HG02970 (cell line): ENCODE measurements around the gene OR2AJ1.

Experiments used
- ATAC-seq: cut with Tn5 transposase; IDR thresholded peaks from one replicate; pipeline ENCODE4 v1.9.1; 2021; ENCODE audit warnings: mild to moderate bottlenecking, moderate library complexity, moderate number of reproducible peaks; ENCODE audit not compliant: unreplicated experiment, low FRiP score

Gene OR2AJ1, protein sequence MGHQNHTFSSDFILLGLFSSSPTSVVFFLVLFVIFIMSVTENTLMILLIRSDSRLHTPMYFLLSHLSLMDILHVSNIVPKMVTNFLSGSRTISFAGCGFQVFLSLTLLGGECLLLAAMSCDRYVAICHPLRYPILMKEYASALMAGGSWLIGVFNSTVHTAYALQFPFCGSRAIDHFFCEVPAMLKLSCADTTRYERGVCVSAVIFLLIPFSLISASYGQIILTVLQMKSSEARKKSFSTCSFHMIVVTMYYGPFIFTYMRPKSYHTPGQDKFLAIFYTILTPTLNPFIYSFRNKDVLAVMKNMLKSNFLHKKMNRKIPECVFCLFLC

DNA sequence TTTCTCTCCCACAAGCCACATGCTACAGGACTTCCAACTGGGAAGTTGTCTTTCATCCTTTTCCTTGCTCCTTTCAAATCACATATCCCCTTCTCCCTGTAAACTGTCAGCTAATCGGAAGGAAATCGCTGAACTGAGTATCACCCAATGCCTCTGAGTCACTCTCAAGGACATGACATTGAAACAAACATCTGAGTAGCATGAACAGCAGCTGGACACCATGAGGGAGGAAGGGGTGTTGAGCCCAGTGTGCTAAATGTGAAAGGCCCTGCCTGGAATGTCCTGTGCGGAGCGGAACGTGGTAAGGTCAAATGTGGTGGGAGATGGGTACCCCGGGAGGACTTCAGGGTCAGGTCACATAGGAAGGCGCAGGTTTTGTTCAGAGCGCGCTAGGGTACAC lies at the start of gene OR2AJ1:
OR2AJ1 (plus strand) TSS at position 22 of the 400 bp plus-strand sequence. CDS start 8,880 bp downstream, outside the sequence.
- no peak for ATAC-seq

GRCh38 chr1:247883346-247883745 lies 41.3 kb upstream of the OR2AJ1 start:
- ATAC-seq, result no peak

DNA sequence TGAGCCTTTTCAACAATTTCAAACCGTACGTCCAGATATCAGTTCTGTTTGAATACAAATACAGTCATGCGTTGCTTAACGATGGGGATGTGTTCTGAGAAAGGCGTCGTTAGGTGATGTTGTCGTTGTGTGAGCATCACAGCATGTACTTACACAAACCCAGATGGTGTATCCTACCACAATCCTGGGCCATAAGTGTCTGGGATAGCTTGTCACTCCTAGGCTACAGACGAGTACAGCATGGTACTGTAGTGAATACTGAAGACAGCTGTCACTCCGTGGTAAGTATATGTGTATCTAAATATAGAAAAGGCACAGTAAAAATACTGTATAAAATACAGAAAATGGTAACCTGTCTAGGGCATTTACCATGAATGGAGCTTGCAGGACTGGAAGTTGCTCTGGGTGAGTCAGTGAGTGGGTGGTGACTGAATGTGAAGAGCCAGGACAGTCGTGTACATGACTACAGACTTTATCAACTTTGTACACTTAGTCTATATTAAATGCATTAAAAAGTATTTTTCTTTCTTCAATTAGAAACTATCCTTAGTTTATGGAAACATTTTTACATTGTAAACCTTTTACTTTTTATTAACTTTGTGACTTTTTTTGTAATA lies 39.8 kb upstream of the OR2AJ1 start:
- ATAC-seq, result no peak

- no peak for ATAC-seq
Measured at GRCh38 chr1:247895163-247895637, 29.5 kb upstream of the OR2AJ1 start, which contains the start of gene OR2W3. Gene OR2W3, plus strand, starts transcription at chr1:247895587. Its CDS starts 0 bp downstream, at chr1:247895587.

DNA sequence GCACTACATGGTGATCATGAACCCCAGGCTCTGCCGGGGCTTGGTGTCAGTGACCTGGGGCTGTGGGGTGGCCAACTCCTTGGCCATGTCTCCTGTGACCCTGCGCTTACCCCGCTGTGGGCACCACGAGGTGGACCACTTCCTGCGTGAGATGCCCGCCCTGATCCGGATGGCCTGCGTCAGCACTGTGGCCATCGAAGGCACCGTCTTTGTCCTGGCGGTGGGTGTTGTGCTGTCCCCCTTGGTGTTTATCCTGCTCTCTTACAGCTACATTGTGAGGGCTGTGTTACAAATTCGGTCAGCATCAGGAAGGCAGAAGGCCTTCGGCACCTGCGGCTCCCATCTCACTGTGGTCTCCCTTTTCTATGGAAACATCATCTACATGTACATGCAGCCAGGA lies 28.7 kb upstream of the OR2AJ1 start:
- ATAC-seq, result no peak

GRCh38 chr1:247904122-247904521 lies 20.6 kb upstream of the OR2AJ1 start:
- no peak for ATAC-seq

DNA sequence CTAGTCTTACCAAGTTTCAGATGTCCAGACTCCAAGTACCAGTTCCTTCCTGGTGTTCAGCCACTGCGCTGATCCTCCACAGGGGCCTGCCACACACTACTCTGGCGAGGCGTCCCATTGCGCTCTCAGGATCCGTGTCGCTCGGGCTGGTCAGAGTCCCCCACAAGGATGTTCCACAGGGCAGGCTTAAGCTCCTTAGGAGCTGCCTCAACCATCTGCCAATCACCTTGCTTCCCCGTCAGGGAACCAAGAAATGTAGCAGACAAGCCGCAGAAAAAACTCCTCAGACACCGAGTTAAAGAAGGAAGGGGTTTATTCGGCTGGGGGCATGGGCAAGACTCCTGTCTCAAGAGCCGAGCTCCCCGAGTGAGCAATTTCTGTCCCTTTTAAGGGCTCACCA lies 19.5 kb upstream of the OR2AJ1 start:
- ATAC-seq, result no peak

- no peak for ATAC-seq
Measured at GRCh38 chr1:247905910-247906503, 18.7 kb upstream of the OR2AJ1 start.

- no peak for ATAC-seq
Measured at GRCh38 chr1:247906504-247907047, 18.1 kb upstream of the OR2AJ1 start.

DNA sequence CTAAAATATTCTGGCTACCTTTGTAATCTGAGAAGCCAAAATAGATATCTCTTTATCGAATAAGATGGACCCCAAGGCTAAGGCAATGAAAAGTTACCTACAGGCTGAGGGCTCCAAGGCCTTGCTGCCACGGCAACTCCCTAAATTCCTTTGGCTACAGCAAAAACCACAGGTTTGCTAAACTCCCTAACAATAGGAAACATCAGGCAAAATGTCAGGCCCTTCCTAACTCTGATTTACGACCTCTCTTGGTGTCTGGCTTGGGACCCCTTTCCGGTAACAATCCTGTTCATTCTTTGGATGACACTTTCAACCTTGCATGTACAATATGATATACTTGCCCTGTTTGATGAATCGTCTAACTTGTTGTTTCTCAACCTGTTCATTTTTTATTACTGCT lies 15.9 kb upstream of the OR2AJ1 start:
- no peak for ATAC-seq

DNA sequence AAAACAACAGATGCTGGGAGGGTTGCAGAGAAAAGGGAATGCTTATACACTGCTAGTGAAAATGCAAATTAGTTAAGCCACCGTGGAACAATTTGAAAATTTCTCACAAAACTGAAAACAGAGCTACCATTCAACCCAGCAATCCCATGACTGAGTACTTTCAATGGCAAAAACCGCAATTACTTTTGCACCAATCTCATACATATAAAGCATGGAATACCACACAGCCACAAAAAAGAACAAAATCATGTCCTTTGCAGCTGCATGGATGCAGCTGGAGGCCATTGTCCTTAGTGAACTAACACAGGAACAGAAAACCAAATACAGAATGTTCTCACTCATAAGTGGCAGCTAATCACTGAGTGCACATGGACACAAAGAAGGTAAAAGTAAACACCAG lies 10.9 kb upstream of the OR2AJ1 start:
- no peak for ATAC-seq

DNA sequence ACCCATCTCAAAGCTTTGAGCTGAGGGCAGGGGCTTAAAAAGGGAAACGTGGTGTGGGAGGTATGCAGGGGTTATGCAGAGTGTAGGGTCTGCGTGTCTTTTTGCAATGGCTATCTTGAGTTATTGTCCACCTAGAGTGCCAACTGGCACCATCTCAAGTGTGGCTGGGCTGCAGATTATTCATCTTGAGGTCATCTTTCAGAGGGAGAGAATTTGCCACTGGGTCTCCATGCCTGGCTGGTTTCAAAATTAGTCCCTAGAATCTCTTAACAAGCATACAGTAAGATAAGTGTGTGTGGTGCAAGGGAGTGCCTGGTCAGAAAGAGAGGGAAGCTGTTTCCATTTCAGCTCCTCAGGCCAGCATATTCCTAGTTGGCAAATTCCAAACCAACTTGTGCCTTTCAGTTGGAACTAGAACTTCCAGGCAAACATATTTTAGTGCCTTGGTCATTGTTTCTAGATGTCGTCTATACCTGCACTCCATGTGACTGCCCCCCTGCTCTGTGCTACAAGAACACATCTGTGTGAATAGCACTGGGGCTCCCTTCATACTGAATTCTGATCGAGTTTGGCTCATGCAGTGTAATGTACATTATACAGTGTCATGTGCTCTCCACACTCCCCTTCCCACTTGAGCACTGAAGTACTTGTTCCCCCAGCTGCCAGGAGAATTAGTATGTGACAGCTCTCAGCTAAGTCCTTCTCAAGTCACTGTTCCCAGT lies 9.6 kb upstream of the OR2AJ1 start:
- ATAC-seq, result no peak

- no peak for ATAC-seq
Measured at GRCh38 chr1:247919952-247920351, 4.7 kb upstream of the OR2AJ1 start, which contains the start of gene OR2T8. Gene OR2T8, plus strand, starts transcription at chr1:247920252. Its CDS starts 766 bp downstream, at chr1:247921018.

DNA sequence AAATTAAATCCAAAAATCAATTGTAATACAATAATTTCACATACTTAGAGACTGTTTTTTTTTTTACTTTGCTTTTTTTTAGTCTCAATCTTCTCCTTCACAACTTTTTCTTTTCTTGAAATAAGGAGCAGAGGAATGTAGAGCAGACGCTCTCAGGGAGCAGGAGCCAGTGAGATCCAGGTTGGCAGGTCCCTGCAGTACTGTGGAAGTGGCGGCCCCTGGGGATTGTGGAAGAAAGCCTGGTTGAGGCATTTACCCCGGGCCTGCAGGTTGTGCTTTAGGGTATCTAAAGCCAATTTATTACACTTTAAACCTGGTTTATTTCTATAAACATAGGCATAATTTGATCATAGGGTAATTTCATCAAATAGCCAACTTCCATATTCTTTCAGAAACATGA lies 748 bp upstream of the OR2AJ1 start:
- ATAC-seq, result no peak

DNA sequence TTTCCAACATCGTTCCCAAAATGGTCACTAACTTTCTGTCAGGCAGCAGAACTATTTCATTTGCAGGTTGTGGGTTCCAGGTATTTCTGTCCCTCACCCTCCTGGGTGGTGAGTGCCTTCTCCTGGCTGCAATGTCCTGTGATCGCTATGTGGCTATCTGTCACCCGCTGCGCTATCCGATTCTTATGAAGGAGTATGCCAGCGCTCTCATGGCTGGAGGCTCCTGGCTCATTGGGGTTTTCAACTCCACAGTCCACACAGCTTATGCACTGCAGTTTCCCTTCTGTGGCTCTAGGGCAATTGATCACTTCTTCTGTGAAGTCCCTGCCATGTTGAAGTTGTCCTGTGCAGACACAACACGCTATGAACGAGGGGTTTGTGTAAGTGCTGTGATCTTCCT lies 9.3 kb downstream of the OR2AJ1 start:
- ATAC-seq, result no peak

DNA sequence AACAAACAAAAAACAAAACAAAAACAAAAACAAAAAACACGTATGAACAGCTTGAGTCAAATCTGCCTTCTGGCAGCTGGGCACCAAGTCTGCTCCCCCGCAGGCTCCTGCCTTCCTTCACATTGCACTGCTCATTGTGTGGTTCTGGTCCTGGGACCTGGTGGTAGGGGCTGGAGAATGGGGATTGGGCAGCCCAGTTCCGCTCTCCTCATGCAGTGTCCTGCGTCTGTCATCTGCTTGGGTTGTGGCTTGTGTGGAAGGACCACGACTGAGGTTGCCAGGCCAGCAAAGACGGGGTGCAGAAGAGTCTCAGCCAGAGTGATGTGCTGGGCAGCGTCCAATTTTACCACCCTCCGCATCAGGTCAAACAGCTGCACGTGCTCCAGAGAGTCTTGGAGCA lies 11.1 kb downstream of the OR2AJ1 start:
- ATAC-seq, result no peak

DNA sequence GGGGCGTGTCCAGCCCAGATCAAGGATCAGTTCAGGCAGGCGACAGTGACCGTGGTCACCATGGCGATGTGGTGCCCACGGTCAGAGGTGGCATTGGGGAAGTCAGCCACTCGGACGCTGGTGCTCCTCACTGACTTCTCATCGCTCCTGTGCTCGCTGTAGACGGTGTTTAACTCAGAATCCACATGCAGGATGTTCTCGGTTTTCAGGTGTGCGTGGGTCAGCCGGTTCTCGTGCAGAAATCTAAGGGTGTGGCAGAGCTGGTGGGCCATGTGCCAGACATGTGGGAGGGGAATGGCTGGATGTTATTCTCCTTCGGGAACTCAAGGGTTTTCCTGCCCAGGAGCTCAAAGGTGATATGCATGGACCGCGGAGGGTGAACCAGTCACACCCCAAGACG lies 11.7 kb downstream of the OR2AJ1 start:
- ATAC-seq, result no peak

DNA sequence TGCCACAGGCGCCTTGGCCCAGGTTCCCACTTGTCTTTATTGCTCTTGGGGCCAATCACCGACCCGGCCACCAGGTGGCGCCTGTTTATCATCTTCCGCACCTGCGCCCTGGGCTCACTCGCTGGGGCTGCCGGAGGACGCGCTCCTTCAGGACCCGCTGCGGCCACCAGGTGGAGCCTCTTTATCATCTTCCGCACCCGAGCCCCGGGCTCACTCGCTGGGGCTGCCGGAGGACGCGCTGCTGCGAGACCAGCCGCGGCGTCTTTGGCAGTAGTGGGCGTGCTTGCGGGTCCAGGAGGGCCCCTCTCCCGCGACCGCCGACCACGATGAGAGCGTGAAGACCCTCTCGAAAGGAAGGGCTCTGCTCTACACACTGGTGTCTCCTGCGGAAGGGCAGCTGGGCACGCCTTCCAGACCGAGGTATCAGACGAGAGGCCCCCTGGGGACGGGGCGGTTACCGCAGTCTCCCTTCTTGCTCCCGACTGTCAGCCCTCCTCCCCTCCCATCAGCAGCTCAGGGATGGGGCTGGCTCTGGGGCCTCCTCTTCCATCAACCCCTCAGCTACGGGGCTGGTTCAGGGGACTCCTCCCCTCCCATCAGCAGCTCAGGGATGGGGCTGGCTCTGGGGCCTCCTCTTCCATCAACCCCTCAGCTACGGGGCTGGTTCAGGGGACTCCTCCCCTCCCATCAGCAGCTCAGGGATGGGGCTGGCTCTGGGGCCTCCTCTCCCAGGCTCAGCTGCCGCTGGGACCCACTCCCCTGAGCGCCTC lies 12.5 kb downstream of the OR2AJ1 start:
- peak; percentile 100 for ATAC-seq

DNA sequence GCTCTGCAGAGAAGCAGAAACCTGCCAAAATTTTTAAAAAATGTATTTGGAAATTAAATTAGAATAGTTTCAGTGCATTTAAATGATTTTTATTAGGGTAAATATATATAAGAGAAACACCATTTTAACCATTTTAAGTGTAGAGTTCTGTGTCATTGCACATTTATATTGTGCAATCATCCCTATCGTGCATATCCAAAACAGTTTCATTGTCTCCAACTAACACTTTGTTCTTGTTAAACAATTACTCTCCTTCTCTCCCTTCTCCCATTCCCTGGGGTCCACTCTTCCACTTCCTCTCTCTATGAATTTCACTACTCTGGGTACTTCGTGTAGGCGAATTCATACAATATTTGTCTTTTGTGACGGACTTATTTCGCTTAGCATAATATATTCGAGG lies 17.9 kb downstream of the OR2AJ1 start:
- ATAC-seq, result no peak

GRCh38 chr1:247948558-247948957 lies 23.9 kb downstream of the OR2AJ1 start, which contains the start of gene OR2L8:
Gene OR2L8, plus strand, starts transcription at chr1:247948858. Its CDS starts 0 bp downstream, at chr1:247948858.
- no peak for ATAC-seq
